ENCODE results near the gene NT5C1B.

The NT5C1B gene

DNA sequence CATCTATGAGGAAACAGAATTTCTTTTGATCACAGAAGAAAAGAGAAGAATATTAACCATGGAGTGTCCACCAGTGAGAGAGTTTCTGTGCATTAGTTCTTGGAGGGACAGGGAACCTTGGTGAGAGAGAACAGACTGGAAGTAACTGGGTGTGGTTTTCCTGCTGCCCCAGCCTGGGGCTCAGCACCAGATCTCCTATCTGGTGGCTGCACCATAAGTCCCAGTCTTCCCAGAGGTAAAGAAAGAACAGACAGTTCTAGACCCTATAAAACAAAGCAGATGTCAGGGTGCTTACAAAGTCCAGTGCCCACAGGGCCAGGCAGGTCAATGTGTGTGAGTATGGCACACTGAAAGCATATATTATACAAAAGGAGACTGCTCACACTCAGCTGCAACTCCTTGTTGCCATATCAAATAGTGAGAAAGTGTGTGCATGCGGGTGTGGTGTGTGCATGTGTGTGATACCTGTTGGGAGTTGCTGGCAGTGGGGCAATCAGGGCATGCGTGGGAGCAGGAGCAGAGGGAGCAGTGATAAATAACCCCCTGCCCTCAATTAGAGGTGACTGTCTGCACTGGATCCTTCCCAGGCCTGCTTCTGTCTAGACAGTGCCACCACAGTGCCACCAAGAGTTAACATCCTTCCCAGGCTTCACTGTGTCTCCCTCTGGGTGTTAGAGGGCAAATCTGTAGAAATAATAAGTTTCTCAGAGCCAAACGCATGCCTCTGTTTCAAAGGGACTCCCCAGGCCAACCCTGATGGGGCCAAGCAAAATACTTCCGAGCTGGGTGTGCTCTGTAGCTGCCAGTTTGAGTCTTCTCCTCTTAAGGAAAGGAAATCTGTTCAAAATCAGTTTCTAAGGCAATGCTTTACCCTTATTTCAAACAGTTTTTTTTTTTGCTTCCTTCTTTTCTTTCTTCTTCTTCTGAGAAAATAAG is 74.6 kb downstream of the NT5C1B start:
- DNase-seq: no peak

All from activated effector memory CD4-positive, alpha-beta T cell treated with Interleukin-2 at 50 U/mL for 16 hours (primary cell).